GM12873 (cell line): ENCODE data around the gene BTAF1.

Source experiments
- CTCF ChIP-seq: IDR thresholded peaks from 2 replicates; pipeline ENCODE4 v1.5.1; 2012; ENCODE audit warnings: low read depth, mild to moderate bottlenecking, moderate library complexity, low read length, control low read depth; ENCODE audit not compliant: insufficient read depth; ENCODE audit errors: missing control alignments

Gene BTAF1

GRCh38 chr10:91957091-91957490 lies 33.5 kb downstream of the BTAF1 start:
- no peak for TF ChIP-seq CTCF

- TF ChIP-seq CTCF: no peak
Observed at GRCh38 chr10:91969297-91969696, 45.7 kb downstream of the BTAF1 start.

GRCh38 chr10:91974960-91975359 lies 51.4 kb downstream of the BTAF1 start:
- no peak for TF ChIP-seq CTCF

GRCh38 chr10:91975438-91975837 lies 51.9 kb downstream of the BTAF1 start:
- TF ChIP-seq CTCF: no peak

- TF ChIP-seq CTCF: no peak
Observed at GRCh38 chr10:91976317-91977051, 52.9 kb downstream of the BTAF1 start.

GRCh38 chr10:91977491-91977890 lies 53.9 kb downstream of the BTAF1 start:
- TF ChIP-seq CTCF: no peak

GRCh38 chr10:91978585-91978984 lies 55.0 kb downstream of the BTAF1 start:
- TF ChIP-seq CTCF: no peak
